Kidney (tissue), 14 donors: Measurements from ENCODE around the gene ROR1. TPM values are rescaled to one million over a fixed set of nuclear protein-coding genes. Genes with fewer than 3 reads are reported as not detected.

Source experiments
- DNase-seq, 5 donors: peaks; one replicate each; pipeline ENCODE4 v3.0.0-alpha.2; 2013 to 2020
- FAIRE-seq: peaks from 2 replicates; lab custom pipeline; 2012; peaks lifted over from hg19 to GRCh38; lab: Jason Lieb, UNC
- H3K27ac ChIP-seq, 2 donors: one replicate each; pipeline ENCODE4 v1.7.0; 2013; ENCODE audit warnings: low read depth in 2 of 2, low read length in 2 of 2, inconsistent platforms in 1 of 2
- H3K27me3 ChIP-seq: one replicate; pipeline ENCODE4 v1.7.1; 2013; ENCODE audit warnings: low read length, inconsistent platforms; ENCODE audit not compliant: control insufficient read depth, insufficient read depth
- H3K36me3 ChIP-seq, 3 donors: one replicate each; pipeline versions ENCODE4 v1.7.0 to v1.7.1; 2013; ENCODE audit warnings: low read length in 3 of 3, control low read depth in 1 of 3, inconsistent platforms in 1 of 3; ENCODE audit not compliant: insufficient read depth in 3 of 3, control insufficient read depth in 2 of 3
- H3K4me1 ChIP-seq, 3 donors: one replicate each; pipeline versions ENCODE4 v1.7.0 to v1.7.1; 2013; ENCODE audit warnings: low read length in 3 of 3, inconsistent platforms in 1 of 3, low read depth in 1 of 3; ENCODE audit not compliant: control insufficient read depth in 2 of 3, insufficient read depth in 2 of 3
- H3K4me3 ChIP-seq, 3 donors: one replicate each; pipeline versions ENCODE4 v1.7.0 to v1.8.1; 2013; ENCODE audit warnings: low read length in 3 of 3, control low read depth in 1 of 3, inconsistent platforms in 1 of 3
- H3K9ac ChIP-seq, 3 donors: one replicate each; pipeline versions ENCODE4 v1.7.0 to v1.7.1; 2013; ENCODE audit warnings: low read length in 3 of 3, control low read depth in 1 of 3, inconsistent platforms in 1 of 3
- H3K9me3 ChIP-seq, 3 donors: one replicate each; pipeline versions ENCODE4 v1.7.0 to v1.7.1; 2013; ENCODE audit warnings: low read length in 3 of 3, control low read depth in 1 of 3, inconsistent platforms in 1 of 3; ENCODE audit not compliant: control insufficient read depth in 2 of 3, insufficient read depth in 1 of 3
- intact Hi-C: fragments of 100-400 bp; cut with DNase I; formaldehyde crosslinking; loops from one replicate; pipeline ENCODE4 v1.11.1; 2022
- polyA plus RNA-seq: library from polyadenylated mRNA; stranded (reverse); fragments of 350-450 nt; fragmentation: Illumina TruSeq; extraction: RNeasy Lipid Tissue Mini Kit (QIAGEN cat#74804); gene quantifications from one replicate; pipeline ENCODE4 v1.2.3, GENCODE V29; 2014; ENCODE audit warnings: low read depth, low replicate concordance; ENCODE audit not compliant: insufficient read depth
- total RNA-seq: library from RNA; stranded (reverse); fragmentation: NEBNext Ultra II Directional; extraction: Animal tissue kit (Norgen Biotek cat#: 25700); gene quantifications from one replicate; pipeline ENCODE4 v1.2.1, GENCODE V29; 2021
- TF ChIP-seq, protein P1 (sequence below): IDR thresholded peaks from 3 replicates; pipeline ENCODE4 v1.5.1; 2012; ENCODE audit warnings: mild to moderate bottlenecking, moderate library complexity, borderline replicate concordance; ENCODE audit not compliant: insufficient read depth; ENCODE audit errors: extremely low read depth
- donor health status: control.
- donor health status: control.
- donor health status: control.
- donor health status: control.
- donor health status: control.
- donor health status: DM: yes; HTN: yes; CAD: no.
- donor health status: Normal renal cell carcinoma (clear cell type).

ROR1 gene
- total and polyA plus RNA-seq, 2 donors from 2014 or later: 0.77 to 8.0 TPM

DNA sequence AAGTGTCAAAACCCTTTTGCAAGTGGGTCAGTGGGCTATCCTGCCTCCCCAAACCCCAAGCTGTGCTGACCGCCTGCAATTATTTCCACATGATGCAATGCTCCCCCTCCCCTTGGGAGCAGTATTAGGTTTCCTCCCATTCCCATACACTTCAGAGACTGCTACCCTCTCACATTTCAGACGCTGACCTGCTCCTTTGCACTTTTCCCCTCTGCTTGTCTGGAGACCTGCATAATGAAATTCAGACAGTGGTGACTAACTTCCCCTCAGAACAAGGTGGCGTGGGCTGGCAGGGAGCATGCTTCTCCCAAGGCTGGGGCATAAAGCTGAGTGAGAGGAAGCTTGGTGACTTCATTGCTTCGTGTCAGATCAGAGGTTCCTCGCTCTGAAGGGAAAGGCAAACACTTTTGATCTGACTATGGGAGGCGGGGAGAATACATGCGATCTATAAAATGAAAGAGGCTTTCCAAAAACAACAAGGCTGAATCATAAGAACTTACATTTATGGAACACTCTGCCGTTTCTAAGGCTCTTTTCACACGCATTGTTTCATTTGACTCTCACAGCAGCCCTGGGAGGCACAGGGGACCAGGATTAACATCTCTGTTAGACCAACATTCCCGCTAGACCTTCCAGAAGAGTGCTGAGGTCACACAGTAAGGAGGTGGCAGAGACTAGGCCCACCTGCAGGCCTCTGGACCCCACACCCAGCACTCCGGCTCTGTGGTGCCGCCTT, 27.5 kb upstream of the ROR1 start:
- no peaks in the 10 kb centered on the region for H3K9me3 ChIP-seq
- no peaks in the 10 kb centered on the region for H3K4me1 ChIP-seq
- no peak overlapping the region for H3K27ac ChIP-seq
- no peak overlapping the region for H3K4me3 ChIP-seq
- no peaks in the 10 kb centered on the region for H3K36me3 ChIP-seq
- TF ChIP-seq, protein P1, sequence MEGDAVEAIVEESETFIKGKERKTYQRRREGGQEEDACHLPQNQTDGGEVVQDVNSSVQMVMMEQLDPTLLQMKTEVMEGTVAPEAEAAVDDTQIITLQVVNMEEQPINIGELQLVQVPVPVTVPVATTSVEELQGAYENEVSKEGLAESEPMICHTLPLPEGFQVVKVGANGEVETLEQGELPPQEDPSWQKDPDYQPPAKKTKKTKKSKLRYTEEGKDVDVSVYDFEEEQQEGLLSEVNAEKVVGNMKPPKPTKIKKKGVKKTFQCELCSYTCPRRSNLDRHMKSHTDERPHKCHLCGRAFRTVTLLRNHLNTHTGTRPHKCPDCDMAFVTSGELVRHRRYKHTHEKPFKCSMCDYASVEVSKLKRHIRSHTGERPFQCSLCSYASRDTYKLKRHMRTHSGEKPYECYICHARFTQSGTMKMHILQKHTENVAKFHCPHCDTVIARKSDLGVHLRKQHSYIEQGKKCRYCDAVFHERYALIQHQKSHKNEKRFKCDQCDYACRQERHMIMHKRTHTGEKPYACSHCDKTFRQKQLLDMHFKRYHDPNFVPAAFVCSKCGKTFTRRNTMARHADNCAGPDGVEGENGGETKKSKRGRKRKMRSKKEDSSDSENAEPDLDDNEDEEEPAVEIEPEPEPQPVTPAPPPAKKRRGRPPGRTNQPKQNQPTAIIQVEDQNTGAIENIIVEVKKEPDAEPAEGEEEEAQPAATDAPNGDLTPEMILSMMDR: no peak
- H3K27me3 ChIP-seq: no peaks in the 10 kb centered on the region
- no peak overlapping the region for H3K9ac ChIP-seq
- intact Hi-C loops: no loop called here
- FAIRE-seq: no peak
- peak; percentile 62 to 93 (median 85) for DNase-seq

DNA sequence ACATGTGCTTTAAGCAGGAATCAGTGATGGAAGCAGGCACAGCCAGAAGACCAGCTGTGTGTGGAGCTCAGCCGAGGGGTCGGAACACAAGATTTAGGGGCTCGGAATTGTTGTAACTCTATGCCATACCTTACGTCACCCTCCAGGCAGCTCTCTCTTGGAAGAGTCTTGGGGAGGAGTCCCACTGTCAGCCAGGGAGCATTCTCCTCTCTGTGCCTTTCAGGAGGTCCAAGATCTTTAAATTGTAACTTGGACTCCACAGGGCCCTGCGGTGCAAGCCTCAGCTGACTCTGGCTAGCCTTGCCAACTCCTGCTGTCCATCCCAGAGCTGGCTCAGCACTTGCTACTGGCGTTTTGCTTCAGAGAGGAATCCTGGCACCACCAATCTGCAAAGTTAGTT, 26.4 kb upstream of the ROR1 start:
- intact Hi-C loops: no loop called here
- no peaks in the 10 kb centered on the region for H3K9me3 ChIP-seq
- H3K4me3 ChIP-seq: no peak overlapping the region
- H3K27ac ChIP-seq: no peak overlapping the region
- H3K36me3 ChIP-seq: no peaks in the 10 kb centered on the region
- no peaks in the 10 kb centered on the region for H3K27me3 ChIP-seq
- no peaks in the 10 kb centered on the region for H3K4me1 ChIP-seq
- DNase-seq (peak in 4 of 5 donors; percentile 55 to 76 (median 70)), FAIRE-seq (no peak)
- TF ChIP-seq, protein P1: no peak
- H3K9ac ChIP-seq: no peak overlapping the region

DNA sequence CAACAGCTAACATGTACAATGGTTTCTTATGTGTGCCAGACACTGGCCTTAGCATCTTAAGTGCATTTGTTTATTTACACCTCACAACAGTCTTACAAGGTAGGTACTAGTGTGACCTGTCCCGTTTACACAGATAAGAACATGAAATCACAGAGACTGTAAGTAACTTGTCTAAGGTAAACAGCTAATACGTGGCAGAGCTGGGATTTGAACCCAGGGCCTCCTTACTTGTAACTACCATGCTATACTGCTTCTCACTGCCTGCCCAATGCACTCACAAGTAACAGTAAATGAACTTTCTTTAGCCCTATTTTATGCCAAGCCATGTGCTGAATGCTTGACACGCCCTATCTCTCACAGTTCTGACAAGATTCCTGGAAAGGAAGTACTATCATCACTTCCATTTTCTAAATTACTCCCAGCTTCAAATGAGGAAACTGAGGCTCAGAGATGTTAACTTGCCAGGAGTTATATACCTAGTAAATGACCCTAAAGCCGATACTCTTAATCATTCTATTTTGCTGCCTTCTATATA, 25.7 kb upstream of the ROR1 start:
- TF ChIP-seq, protein P1: no peak
- Histone ChIP-seq H3K9ac (no peak overlapping the region), H3K9me3 (no peaks in the 10 kb centered on the region), H3K27me3 (no peaks in the 10 kb centered on the region), H3K36me3 (no peaks in the 10 kb centered on the region), H3K4me1 (no peaks in the 10 kb centered on the region), H3K4me3 (no peak overlapping the region), H3K27ac (no peak overlapping the region)
- DNase-seq: no peak
- intact Hi-C loops: no loop called here
- FAIRE-seq: no peak
